SK-N-MC (cell line): ENCODE data around the gene ZNF615.
A peak's percentile ranks its signal among the peaks of the same experiment; 100 is the strongest.
"Not testable (repeated sequence)": the region's sequence is repeated elsewhere in the genome, so short reads cannot be mapped to it uniquely, and the experiment has no call there.

Experiments
- DNase-seq: peaks from one replicate; pipeline ENCODE4 v3.0.0-alpha.2; 2011; ENCODE audit warnings: low read depth, low spot score
- H3K27ac ChIP-seq: fragments of 200-600 bp; sonication (generic); 2 replicates; pipeline ENCODE4 v1.5.1; 2016; ENCODE audit warnings: mixed run types
- H3K36me3 ChIP-seq: fragments of 200-600 bp; sonication (generic); 2 replicates; pipeline ENCODE4 v1.6.1; 2017; ENCODE audit warnings: antibody characterized with exemption, low read length, mixed read lengths; ENCODE audit not compliant: insufficient read depth
- H3K4me3 ChIP-seq: fragments of 200-600 bp; sonication (generic); 2 replicates; pipeline ENCODE4 v1.5.1; 2016
- H3K9ac ChIP-seq: fragments of 200-600 bp; sonication (generic); 2 replicates; pipeline ENCODE4 v1.8.0; 2017; ENCODE audit warnings: mixed run types, mixed read lengths; ENCODE audit not compliant: insufficient read length
- H3K9me3 ChIP-seq: fragments of 200-600 bp; sonication (generic); 2 replicates; pipeline ENCODE4 v1.6.1; 2017; ENCODE audit warnings: low read depth, mild to moderate bottlenecking, antibody characterized with exemption, low read length, moderate library complexity, mixed read lengths
- EZH2 ChIP-seq: fragments of 200-600 bp; sonication (generic); IDR thresholded peaks from one replicate; pipeline ENCODE4 v1.6.1; 2017; ENCODE audit warnings: antibody characterized with exemption
- FOXP2 ChIP-seq: optimal IDR thresholded peaks from 2 replicates; pipeline ENCODE3; 2011; ENCODE audit warnings: mild to moderate bottlenecking, moderate library complexity; ENCODE audit not compliant: insufficient read depth; ENCODE audit errors: extremely low read length, control extremely low read depth
- POLR2AphosphoS5 ChIP-seq: IDR thresholded peaks from 2 replicates; pipeline ENCODE4 v1.6.1; 2012; ENCODE audit warnings: mild to moderate bottlenecking, low read depth, low read length, borderline replicate concordance

Gene ZNF615

DNA sequence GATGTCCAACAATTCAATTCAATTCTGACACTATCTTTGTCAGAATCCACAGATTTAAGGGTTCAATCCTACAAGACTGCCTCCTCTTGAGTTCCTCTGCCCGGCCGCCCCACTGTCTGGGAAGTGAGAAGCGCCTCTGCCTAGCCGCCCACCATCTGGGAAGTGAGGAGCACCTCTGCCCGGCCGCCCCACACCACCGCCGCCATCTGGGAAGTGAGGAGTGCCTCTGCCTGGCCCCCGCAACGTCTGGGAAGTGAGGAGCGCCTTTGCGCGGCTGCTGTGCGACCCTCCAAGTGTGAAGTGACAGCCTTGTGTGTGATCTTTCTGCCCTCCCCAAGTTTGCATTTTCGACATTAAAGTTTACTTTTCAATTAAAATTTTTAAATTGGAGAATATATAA, 14.2 kb upstream of the ZNF615 start:
- no peak for DNase-seq
- Histone ChIP-seq H3K9ac (no peak overlapping the region), H3K27ac (no peak overlapping the region), H3K9me3 (peaks cover 42% of the 10 kb centered on the region), H3K36me3 (peaks cover 88% of the 10 kb centered on the region), H3K4me3 (no peak overlapping the region)
- no peak for TF ChIP-seq EZH2
- no peak for TF ChIP-seq FOXP2
- no peak for TF ChIP-seq POLR2AphosphoS5

DNA sequence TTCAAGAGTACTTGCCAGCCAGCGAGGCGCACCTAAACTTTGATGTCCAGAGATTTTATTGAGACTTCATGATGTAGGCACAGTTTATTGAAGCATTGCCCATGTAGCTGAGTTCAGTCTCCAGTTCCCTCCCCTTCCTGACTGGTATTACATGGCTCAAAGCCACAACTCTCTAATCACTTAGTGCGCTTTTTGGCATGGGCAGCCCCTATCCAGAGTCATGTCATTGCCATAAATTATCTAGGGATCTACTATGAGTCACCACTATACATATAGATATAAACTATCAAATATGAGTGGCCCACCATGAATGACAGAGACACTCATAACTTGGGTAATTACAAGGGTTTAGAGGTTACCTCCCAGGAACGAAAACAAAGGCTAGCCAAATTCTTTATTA, 12.5 kb upstream of the ZNF615 start:
- TF ChIP-seq EZH2 (no peak), POLR2AphosphoS5 (no peak), FOXP2 (no peak)
- H3K9me3 ChIP-seq: peaks cover 57% of the 10 kb centered on the region

DNA sequence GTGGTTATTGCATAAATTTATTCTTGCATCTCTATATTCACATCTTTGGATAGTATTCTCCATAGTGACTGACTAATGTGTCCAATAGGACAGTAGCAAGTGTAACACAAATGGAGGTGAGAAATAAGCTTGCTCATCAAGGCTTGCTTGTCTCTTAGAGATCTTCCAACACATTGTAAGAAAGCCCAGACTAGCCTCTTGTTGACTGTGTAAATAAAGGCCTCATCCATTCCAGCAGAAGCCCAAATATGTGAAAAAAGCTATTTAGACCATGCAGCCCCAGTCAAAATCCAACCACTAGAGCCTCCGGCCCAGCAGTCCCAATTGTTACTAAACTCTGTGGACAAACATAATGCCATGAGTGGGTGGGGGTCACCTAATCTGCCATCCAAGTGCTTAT, 2.7 kb upstream of the ZNF615 start:
- Histone ChIP-seq H3K4me3 (no peak overlapping the region), H3K27ac (no peak overlapping the region), H3K9ac (no peak overlapping the region), H3K36me3 (peaks cover 31% of the 10 kb centered on the region), H3K9me3 (peaks cover 11% of the 10 kb centered on the region; the same call in 1 of the 2 replicates)
- no peak for TF ChIP-seq EZH2
- TF ChIP-seq POLR2AphosphoS5: no peak
- no peak for TF ChIP-seq FOXP2
- DNase-seq: no peak

More for the DNA sequence above, 12.5 kb upstream of the ZNF615 start:
- H3K4me3 ChIP-seq: no peak overlapping the region
- H3K9ac ChIP-seq: no peak overlapping the region
- DNase-seq: no peak
- no peak overlapping the region for H3K27ac ChIP-seq
- H3K36me3 ChIP-seq: peaks cover 92% of the 10 kb centered on the region

DNA sequence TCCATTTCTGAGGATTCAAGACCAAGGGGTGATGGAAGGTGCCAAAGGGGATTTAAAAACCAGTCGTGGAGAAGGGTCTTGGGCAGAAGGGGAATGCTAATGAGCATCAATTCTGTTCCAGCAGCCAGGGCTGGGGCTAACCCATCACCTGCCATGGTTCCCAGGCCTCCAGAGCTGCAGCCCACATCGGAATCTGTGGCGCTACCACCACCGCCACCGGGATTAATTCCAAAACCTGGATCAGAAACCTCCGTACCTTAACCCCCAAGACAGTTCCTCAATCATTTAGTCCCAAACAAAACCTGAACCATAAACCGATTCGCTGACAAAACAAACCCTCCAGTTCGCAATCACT, 583 bp downstream of the ZNF615 start:
- Histone ChIP-seq H3K9ac (peak overlapping the region; percentile 73), H3K36me3 (peaks cover 17% of the 10 kb centered on the region), H3K4me3 (peak overlapping the region; percentile 97), H3K9me3 (peaks cover 11% of the 10 kb centered on the region; the same call in 1 of the 2 replicates), H3K27ac (no peak overlapping the region)
- no peak for TF ChIP-seq POLR2AphosphoS5
- no peak for DNase-seq

DNA sequence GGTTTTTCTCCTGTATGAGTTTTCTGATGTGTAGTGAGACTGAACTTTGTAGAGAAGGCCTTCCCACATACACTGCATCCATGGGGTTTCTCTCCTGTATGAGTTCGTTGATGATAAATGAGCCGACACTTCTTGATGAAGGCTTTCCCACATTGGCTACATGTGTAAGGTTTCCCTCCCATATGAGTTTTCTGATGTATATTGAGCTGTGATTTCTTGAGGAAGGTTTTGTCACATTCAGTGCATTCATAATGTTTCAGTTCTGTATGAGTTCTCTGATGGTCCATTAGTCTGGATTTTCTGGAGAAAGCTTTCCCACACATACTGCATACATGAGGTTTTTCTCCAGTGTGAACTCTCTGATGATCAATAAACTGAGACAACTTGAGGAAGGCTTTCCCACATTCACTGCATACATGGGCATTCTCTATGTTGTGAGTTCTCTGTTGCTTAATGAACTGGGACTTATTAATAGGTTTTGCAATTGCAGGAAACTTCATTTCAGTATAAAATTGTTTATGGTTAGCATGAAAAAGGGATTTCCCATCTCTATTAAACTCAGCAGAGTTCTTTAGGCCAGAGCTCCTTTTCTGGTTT, 13.9 kb downstream of the ZNF615 start:
- H3K9me3 ChIP-seq: peaks cover 34% of the 10 kb centered on the region
- TF ChIP-seq FOXP2 (no peak), POLR2AphosphoS5 (no peak), EZH2 (no peak)
- DNase-seq: no peak
- H3K4me3 ChIP-seq: no peak overlapping the region
- H3K36me3 ChIP-seq: peaks cover 44% of the 10 kb centered on the region
- no peak overlapping the region for H3K9ac ChIP-seq
- H3K27ac ChIP-seq: no peak overlapping the region

DNA sequence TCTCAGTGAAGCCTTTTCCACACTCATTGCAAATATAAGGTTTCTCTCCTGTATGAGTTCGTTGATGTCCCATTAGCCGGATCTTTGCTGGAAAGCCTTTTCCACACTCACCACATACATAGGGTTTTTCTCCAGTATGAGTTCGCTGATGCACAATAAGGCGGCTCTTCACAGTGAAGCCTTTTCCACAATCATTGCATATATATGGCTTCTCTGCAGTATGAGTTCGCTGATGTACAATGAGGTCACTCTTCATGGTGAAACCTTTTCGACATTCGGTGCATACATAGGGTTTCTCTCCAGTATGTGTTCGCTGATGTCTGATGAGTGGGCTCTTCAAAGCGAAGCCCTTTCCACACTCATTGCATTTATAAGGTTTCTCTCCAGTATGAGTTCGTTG, 14.6 kb downstream of the ZNF615 start:
- peaks cover 33% of the 10 kb centered on the region for H3K9me3 ChIP-seq
- no peak for DNase-seq
- no peak for TF ChIP-seq EZH2
- no peak for TF ChIP-seq FOXP2
- no peak for TF ChIP-seq POLR2AphosphoS5
- no peak overlapping the region for H3K4me3 ChIP-seq
- no peak overlapping the region for H3K9ac ChIP-seq
- H3K27ac ChIP-seq: no peak overlapping the region
- peaks cover 37% of the 10 kb centered on the region for H3K36me3 ChIP-seq

DNA sequence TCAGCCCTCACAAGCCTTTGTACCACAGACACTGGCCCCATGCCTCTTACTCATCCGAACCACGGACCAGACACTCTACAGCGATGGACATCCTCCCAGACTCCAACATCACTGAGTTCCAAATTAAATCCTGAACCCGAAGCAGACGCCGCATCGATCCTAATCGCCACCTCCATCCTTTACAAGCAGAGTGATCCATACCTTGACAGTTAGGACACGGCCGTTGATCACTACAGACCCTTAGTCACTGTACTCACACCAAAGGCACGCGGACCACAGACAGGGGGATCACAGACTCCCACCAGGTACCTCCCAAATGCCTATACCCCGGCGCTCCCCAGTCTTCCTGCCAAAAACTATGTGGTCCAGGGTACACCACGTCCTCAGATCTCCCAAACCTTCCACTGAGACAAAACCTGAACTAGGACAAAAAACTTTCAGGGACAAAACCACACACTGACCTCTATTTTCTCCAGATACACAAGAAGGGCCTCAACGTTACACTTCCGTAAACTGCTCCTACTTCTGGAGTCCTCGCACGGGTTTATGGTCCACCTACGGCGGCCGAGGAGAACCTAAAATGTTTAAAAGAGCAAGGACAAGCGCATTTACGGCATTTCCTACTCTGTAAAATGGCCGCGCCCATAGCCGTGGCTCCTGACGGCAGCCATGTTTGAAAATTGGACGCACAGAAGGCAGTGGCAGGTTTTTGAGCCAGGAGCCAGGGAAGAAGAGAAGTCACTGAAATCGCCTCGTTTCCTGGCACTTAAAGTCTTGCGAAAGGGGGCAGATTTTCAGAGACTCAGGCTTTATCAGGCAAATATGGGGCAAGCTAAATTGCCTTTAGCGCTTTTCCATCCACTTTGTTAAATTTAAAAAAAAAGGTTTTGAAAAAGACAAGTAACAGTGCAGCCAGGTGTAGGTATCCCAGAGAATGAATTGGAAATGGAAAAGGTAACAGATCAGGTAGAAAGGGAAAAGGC, 21.4 kb downstream of the ZNF615 start, which contains the start of gene ZNF350:
Gene ZNF350, minus strand, starts transcription at position 532 of the 983 bp plus-strand sequence. CDS start 12,480 bp downstream, outside the sequence.
- Histone ChIP-seq H3K36me3 (no peaks in the 10 kb centered on the region), H3K4me3 (peak within 1 kb of the TSS; percentile 94), H3K9me3 (peaks cover 10% of the 10 kb centered on the region; the same call in 1 of the 2 replicates), H3K27ac (peak within 1 kb of the TSS; percentile 35; the same call in 1 of the 2 replicates), H3K9ac (peak within 1 kb of the TSS; percentile 94)
- no peak for TF ChIP-seq EZH2
- peak; percentile 63 for TF ChIP-seq POLR2AphosphoS5
- DNase-seq: peak; percentile 76

DNA sequence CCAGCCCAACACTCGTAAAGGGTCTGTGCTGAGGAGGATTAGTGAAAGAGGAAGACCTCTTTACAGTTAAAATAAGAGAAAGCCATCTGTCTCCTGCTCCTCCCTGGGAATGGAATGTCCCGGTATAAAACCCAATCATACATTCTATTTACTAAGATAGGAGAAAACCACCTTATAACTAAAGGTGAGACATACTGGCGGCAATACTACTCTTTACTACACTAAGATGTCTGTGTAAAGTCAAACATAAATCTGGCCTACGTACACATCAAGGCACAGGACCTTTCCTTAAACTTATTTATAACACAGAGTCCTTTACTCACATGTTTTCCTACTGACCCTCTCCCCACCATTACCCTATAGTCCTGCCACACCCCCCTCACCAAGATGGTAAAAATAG, 24.6 kb downstream of the ZNF615 start:
- Histone ChIP-seq H3K36me3 (no peaks in the 10 kb centered on the region), H3K9ac (no peak overlapping the region), H3K27ac (no peak overlapping the region), H3K4me3 (no peak overlapping the region), H3K9me3 (peaks cover 11% of the 10 kb centered on the region; the same call in 1 of the 2 replicates)
- TF ChIP-seq POLR2AphosphoS5 (no peak), EZH2 (no peak), FOXP2 (no peak)
- DNase-seq: no peak

DNA sequence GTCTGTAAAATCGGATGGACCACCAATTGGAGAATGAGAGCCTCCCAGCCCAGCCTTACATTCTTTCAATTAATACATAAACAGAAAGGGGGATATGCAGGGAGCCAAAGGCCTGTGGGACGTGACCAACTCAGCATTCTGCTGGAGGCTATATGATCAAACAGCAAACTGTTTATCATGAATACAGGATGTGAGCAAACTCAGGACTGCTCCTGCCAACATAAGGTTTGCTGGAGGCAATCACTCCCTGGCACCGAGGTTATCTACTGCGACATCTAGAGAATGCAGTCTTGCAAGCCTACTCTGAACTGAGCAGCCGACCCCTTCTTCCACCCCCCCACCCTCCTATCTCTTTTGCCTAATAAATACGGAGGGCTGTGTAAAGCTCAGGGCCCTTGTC, 27.1 kb downstream of the ZNF615 start:
- not testable (repeated sequence) for H3K9me3 ChIP-seq, H3K9ac ChIP-seq, H3K36me3 ChIP-seq, H3K27ac ChIP-seq, DNase-seq, H3K4me3 ChIP-seq
